Activated naive CD8-positive, alpha-beta T cell (primary cell): Measurements from ENCODE around the gene GPR137.
A peak's percentile ranks its signal among the peaks of the same experiment; 100 is the strongest.

ENCODE experiments used
- H3K27ac Mint-ChIP-seq: one replicate; pipeline ENCODE4 v1.8.0; 2021; ENCODE audit warnings: mixed read lengths
- H3K27me3 Mint-ChIP-seq: one replicate; pipeline ENCODE4 v1.8.0; 2021; ENCODE audit warnings: mixed read lengths
- H3K36me3 Mint-ChIP-seq: one replicate; pipeline ENCODE4 v1.8.0; 2021; ENCODE audit warnings: mixed read lengths
- H3K4me1 Mint-ChIP-seq: one replicate; pipeline ENCODE4 v1.8.0; 2021; ENCODE audit warnings: low read depth, mixed read lengths
- H3K4me3 Mint-ChIP-seq: one replicate; pipeline ENCODE4 v1.8.0; 2021; ENCODE audit warnings: mild to moderate bottlenecking, mixed read lengths
- H3K9me3 Mint-ChIP-seq: one replicate; pipeline ENCODE4 v1.8.0; 2021; ENCODE audit warnings: low read depth, mixed read lengths

GPR137 gene

GRCh38 chr11:64338716-64339115, 53.1 kb downstream of the GPR137 start:
- no peaks in the 10 kb centered on the region for H3K36me3 Mint-ChIP-seq
- H3K9me3 Mint-ChIP-seq, result no peaks in the 10 kb centered on the region
- peak overlapping the region; percentile 92 for H3K4me3 Mint-ChIP-seq
- H3K27ac Mint-ChIP-seq, result peak overlapping the region; percentile 91
- H3K27me3 Mint-ChIP-seq, result no peaks in the 10 kb centered on the region
- H3K4me1 Mint-ChIP-seq, result peaks cover 39% of the 10 kb centered on the region
